Liver (tissue), 9 donors: ENCODE measurements around the gene CHRNA4. TPM values are rescaled to one million over a fixed set of nuclear protein-coding genes. Genes with fewer than 3 reads are reported as not detected.

Source experiments
- DNase-seq: peaks from one replicate; pipeline ENCODE4 v3.0.0-alpha.2; 2017; ENCODE audit warnings: low spot score
- H3K27ac ChIP-seq, 2 donors: one replicate each; pipeline ENCODE4 v1.7.0; 2013; ENCODE audit warnings: inconsistent platforms in 2 of 2, low read length in 2 of 2, control low read depth in 1 of 2, low read depth in 1 of 2, mild to moderate bottlenecking in 1 of 2
- H3K27me3 ChIP-seq, 4 donors: one replicate each; pipeline versions ENCODE4 v1.6.1 to v1.7.0; 2013; ENCODE audit warnings: low read length in 3 of 4, inconsistent platforms in 1 of 4, mild to moderate bottlenecking in 1 of 4, moderate library complexity in 1 of 4; ENCODE audit not compliant: control insufficient read depth in 4 of 4, insufficient read depth in 4 of 4
- H3K36me3 ChIP-seq, 4 donors: one replicate each; pipeline versions ENCODE4 v1.6.1 to v1.7.0; 2013; ENCODE audit warnings: low read length in 3 of 4, mild to moderate bottlenecking in 3 of 4, low read depth in 1 of 4, moderate library complexity in 1 of 4; ENCODE audit not compliant: control insufficient read depth in 4 of 4, insufficient read depth in 3 of 4
- H3K4me1 ChIP-seq, 4 donors: one replicate each; pipeline versions ENCODE4 v1.6.1 to v1.7.0; 2013; ENCODE audit warnings: low read length in 3 of 4, mild to moderate bottlenecking in 3 of 4, moderate library complexity in 1 of 4; ENCODE audit not compliant: control insufficient read depth in 4 of 4, insufficient read depth in 4 of 4
- H3K4me3 ChIP-seq, 3 donors: one replicate each; pipeline versions ENCODE4 v1.6.1 to v1.7.0; 2013; ENCODE audit warnings: low read length in 3 of 3, control low read depth in 1 of 3, low read depth in 1 of 3, mild to moderate bottlenecking in 1 of 3
- H3K9ac ChIP-seq, 2 donors: one replicate each; pipeline ENCODE4 v1.7.0; 2013; ENCODE audit warnings: low read length in 2 of 2, mild to moderate bottlenecking in 2 of 2, moderate library complexity in 2 of 2, control low read depth in 1 of 2, low read depth in 1 of 2
- H3K9me3 ChIP-seq, 4 donors: one replicate each; pipeline versions ENCODE4 v1.6.1 to v1.7.0; 2013; ENCODE audit warnings: low read length in 3 of 4; ENCODE audit not compliant: control insufficient read depth in 4 of 4
- ATF3 ChIP-seq: IDR thresholded peaks from 2 replicates; pipeline ENCODE4 v1.6.1; 2016; ENCODE audit warnings: antibody characterized with exemption
- EGR1 ChIP-seq, 2 donors: IDR thresholded peaks; 2 replicates each; pipeline ENCODE4 v1.6.1; 2016 to 2018; ENCODE audit warnings: antibody characterized with exemption in 2 of 2, low read depth in 2 of 2
- FOXA2 ChIP-seq: IDR thresholded peaks from 2 replicates; pipeline ENCODE4 v1.6.1; 2016; ENCODE audit warnings: antibody characterized with exemption
- GABPA ChIP-seq, 2 donors: IDR thresholded peaks in 1 of 2; conservative IDR thresholded peaks in 1 of 2; 2 replicates each; pipeline ENCODE4 v1.6.1; 2016; ENCODE audit warnings: antibody characterized with exemption in 2 of 2, mild to moderate bottlenecking in 1 of 2, moderate library complexity in 1 of 2
- HNF4A ChIP-seq, 2 donors: conservative IDR thresholded peaks; 2 replicates each; pipeline ENCODE4 v1.6.1; 2016; ENCODE audit warnings: antibody characterized with exemption in 2 of 2, mild to moderate bottlenecking in 2 of 2
- HNF4G ChIP-seq: IDR thresholded peaks from 2 replicates; pipeline ENCODE4 v1.6.1; 2016; ENCODE audit warnings: antibody characterized with exemption
- JUND ChIP-seq, 2 donors: IDR thresholded peaks; 2 replicates each; pipeline ENCODE4 v1.6.1; 2016; ENCODE audit warnings: antibody characterized with exemption in 2 of 2
- NR2F2 ChIP-seq: IDR thresholded peaks from 2 replicates; pipeline ENCODE4 v1.6.1; 2016; ENCODE audit warnings: antibody characterized with exemption
- RAD21 ChIP-seq, 2 donors: IDR thresholded peaks; 2 replicates each; pipeline ENCODE4 v1.6.1; 2016; ENCODE audit warnings: antibody characterized with exemption in 2 of 2, mild to moderate bottlenecking in 2 of 2
- REST ChIP-seq: IDR thresholded peaks from 2 replicates; pipeline ENCODE4 v1.6.1; 2016; ENCODE audit warnings: antibody characterized with exemption, mild to moderate bottlenecking
- RXRA ChIP-seq, 2 donors: IDR thresholded peaks; 2 replicates each; pipeline ENCODE4 v1.6.1; 2017 to 2018; ENCODE audit warnings: antibody characterized with exemption in 2 of 2, mild to moderate bottlenecking in 1 of 2
- WGBS: extraction: QIAGEN DNeasy Blood & Tissue Kit; methylation state at CpG from one replicate; pipeline ENCODE4 v1.1.7; 2013; 5-methylcytosine and 5-hydroxymethylcytosine counted together
- polyA plus RNA-seq, 2 donors: library from polyadenylated mRNA; stranded (reverse) in 1 of 2; unstranded in 1 of 2; fragments of 200-250 nt in 1 of 2; fragments of >200 nt in 1 of 2; fragmentation: Nextera tagmentation in 1 of 2; extraction: Ambion mirVana in 1 of 2; gene quantifications; one replicate each; pipeline versions ENCODE4 v1.2.1 to v1.2.3, GENCODE V29; 2013 to 2015
- total RNA-seq, 2 donors: library from RNA; depleted of rRNA; stranded (reverse); fragments of >200 nt; gene quantifications; one replicate each; pipeline ENCODE4 v1.2.3, GENCODE V29; 2014
- TF ChIP-seq, protein P1 (sequence below): fragments of 150-350 bp; IDR thresholded peaks from 2 replicates; pipeline ENCODE4 v1.5.1; 2017; ENCODE audit warnings: improper control_type of control experiment, low read depth, low read length; ENCODE audit not compliant: missing input control
- TF ChIP-seq, protein P2 (sequence below): IDR thresholded peaks from 2 replicates; pipeline ENCODE4 v1.6.1; 2016; ENCODE audit warnings: antibody characterized with exemption
- TF ChIP-seq, protein P3 (sequence below): IDR thresholded peaks from 2 replicates; pipeline ENCODE4 v1.6.1; 2016; ENCODE audit warnings: antibody characterized with exemption
- donor health status: healthy.
- donor health status: healthy.
- donor health status: healthy.
- donor health status: healthy.
- donor health status: healthy.

CHRNA4 gene
- total and polyA plus RNA-seq, 4 donors, result 3.2 to 23.3 (median 6.4) TPM; not detected in 1

GRCh38 chr20:63350597-63351325 is 10.4 kb downstream of the CHRNA4 start:
- WGBS, result 88% methylated on average over 46 of the region's 46 CpGs

GRCh38 chr20:63350196-63350595 is 11.0 kb downstream of the CHRNA4 start:
- H3K4me3 ChIP-seq, result no peak overlapping the region
- TF ChIP-seq RAD21 (IDR thresholded peaks at IDR 0.05) (no peak), HNF4A (conservative IDR thresholded peaks at IDR 0.05) (no peak), GABPA (IDR thresholded peaks at IDR 0.05 in 1 of 2, conservative IDR thresholded peaks at IDR 0.05 in 1 of 2) (no peak), NR2F2 (no peak), HNF4G (no peak), ATF3 (no peak), RXRA (IDR thresholded peaks at IDR 0.05) (no peak), REST (no peak), EGR1 (IDR thresholded peaks at IDR 0.05; ENCODE audit: low read depth in 2 of 2) (no peak), JUND (IDR thresholded peaks at IDR 0.05) (no peak), FOXA2 (no peak)
- TF ChIP-seq, protein P1, sequence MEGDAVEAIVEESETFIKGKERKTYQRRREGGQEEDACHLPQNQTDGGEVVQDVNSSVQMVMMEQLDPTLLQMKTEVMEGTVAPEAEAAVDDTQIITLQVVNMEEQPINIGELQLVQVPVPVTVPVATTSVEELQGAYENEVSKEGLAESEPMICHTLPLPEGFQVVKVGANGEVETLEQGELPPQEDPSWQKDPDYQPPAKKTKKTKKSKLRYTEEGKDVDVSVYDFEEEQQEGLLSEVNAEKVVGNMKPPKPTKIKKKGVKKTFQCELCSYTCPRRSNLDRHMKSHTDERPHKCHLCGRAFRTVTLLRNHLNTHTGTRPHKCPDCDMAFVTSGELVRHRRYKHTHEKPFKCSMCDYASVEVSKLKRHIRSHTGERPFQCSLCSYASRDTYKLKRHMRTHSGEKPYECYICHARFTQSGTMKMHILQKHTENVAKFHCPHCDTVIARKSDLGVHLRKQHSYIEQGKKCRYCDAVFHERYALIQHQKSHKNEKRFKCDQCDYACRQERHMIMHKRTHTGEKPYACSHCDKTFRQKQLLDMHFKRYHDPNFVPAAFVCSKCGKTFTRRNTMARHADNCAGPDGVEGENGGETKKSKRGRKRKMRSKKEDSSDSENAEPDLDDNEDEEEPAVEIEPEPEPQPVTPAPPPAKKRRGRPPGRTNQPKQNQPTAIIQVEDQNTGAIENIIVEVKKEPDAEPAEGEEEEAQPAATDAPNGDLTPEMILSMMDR, result no peak
- TF ChIP-seq, protein P2, sequence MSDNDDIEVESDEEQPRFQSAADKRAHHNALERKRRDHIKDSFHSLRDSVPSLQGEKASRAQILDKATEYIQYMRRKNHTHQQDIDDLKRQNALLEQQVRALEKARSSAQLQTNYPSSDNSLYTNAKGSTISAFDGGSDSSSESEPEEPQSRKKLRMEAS, result no peak
- TF ChIP-seq, protein P3, sequence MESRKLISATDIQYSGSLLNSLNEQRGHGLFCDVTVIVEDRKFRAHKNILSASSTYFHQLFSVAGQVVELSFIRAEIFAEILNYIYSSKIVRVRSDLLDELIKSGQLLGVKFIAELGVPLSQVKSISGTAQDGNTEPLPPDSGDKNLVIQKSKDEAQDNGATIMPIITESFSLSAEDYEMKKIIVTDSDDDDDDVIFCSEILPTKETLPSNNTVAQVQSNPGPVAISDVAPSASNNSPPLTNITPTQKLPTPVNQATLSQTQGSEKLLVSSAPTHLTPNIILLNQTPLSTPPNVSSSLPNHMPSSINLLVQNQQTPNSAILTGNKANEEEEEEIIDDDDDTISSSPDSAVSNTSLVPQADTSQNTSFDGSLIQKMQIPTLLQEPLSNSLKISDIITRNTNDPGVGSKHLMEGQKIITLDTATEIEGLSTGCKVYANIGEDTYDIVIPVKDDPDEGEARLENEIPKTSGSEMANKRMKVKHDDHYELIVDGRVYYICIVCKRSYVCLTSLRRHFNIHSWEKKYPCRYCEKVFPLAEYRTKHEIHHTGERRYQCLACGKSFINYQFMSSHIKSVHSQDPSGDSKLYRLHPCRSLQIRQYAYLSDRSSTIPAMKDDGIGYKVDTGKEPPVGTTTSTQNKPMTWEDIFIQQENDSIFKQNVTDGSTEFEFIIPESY, result no peak
- H3K4me1 ChIP-seq, result peaks cover 0 to 37% (median 19%) of the 10 kb centered on the region in 4 donors
- 93% methylated on average over 33 of the region's 33 CpGs for WGBS
- H3K27me3 ChIP-seq, result no peaks in the 10 kb centered on the region
- no peak for DNase-seq
- peaks cover 0 to under 1% (median 0%) of the 10 kb centered on the region in 4 donors for H3K36me3 ChIP-seq
- no peaks in the 10 kb centered on the region for H3K9me3 ChIP-seq
- no peak overlapping the region for H3K27ac ChIP-seq
- H3K9ac ChIP-seq, result no peak overlapping the region

More at GRCh38 chr20:63350597-63351325, 10.4 kb downstream of the CHRNA4 start:
- H3K36me3 ChIP-seq, result peaks cover 0 to 4% (median 0%) of the 10 kb centered on the region in 4 donors
- no peak overlapping the region for H3K27ac ChIP-seq
- peaks cover 0 to 33% (median 19%) of the 10 kb centered on the region in 4 donors for H3K4me1 ChIP-seq
- H3K9ac ChIP-seq, result no peak overlapping the region
- no peaks in the 10 kb centered on the region for H3K27me3 ChIP-seq
- TF ChIP-seq EGR1 (IDR thresholded peaks at IDR 0.05; ENCODE audit: low read depth in 2 of 2), result peak in 1 of 2 donors; percentile 45
- TF ChIP-seq, protein P1, result no peak
- H3K9me3 ChIP-seq, result no peaks in the 10 kb centered on the region
- H3K4me3 ChIP-seq, result no peak overlapping the region
- no peak for DNase-seq
